WTC11 (cell line): ENCODE measurements around the gene RNF222. TPM values are rescaled to one million over a fixed set of nuclear protein-coding genes. Genes with fewer than 3 reads are reported as not detected.
A peak's percentile ranks its signal among the peaks of the same experiment; 100 is the strongest.

Source experiments
- ATAC-seq: fragments of 200-7000 bp; cut with Tn5 transposase; 2 replicates; pipeline ENCODE4 v1.10.0; 2021; ENCODE audit warnings: mild to moderate bottlenecking, moderate library complexity
- CTCF ChIA-PET: fragments of 300-600 bp; sonication (Branson Sonifier 250); formaldehyde crosslinking; loops from one replicate; lab custom pipeline; 2021; ENCODE audit warnings: antibody characterized with exemption; lab: Charles Lee
- POLR2A ChIA-PET: fragments of 350-600 bp; sonication (Branson Sonifier 250); formaldehyde crosslinking; loops from one replicate; lab custom pipeline; 2021; ENCODE audit warnings: antibody characterized with exemption; lab: Charles Lee
- DNase-seq: peaks from one replicate; pipeline ENCODE4 v3.0.0; 2021; ENCODE audit warnings: low spot score
- H3K27ac Mint-ChIP-seq: 2 replicates; pipeline ENCODE4 v1.8.0; 2021; ENCODE audit warnings: mixed read lengths
- H3K27me3 Mint-ChIP-seq: 2 replicates; pipeline ENCODE4 v1.8.0; 2021; ENCODE audit warnings: low read depth, mild to moderate bottlenecking, moderate library complexity, mixed read lengths
- H3K36me3 Mint-ChIP-seq: 2 replicates; pipeline ENCODE4 v1.8.0; 2021; ENCODE audit warnings: mixed read lengths
- H3K4me1 Mint-ChIP-seq: 2 replicates; pipeline ENCODE4 v1.8.0; 2022; ENCODE audit warnings: mixed read lengths
- H3K4me3 Mint-ChIP-seq: 2 replicates; pipeline ENCODE4 v1.8.0; 2021; ENCODE audit warnings: mild to moderate bottlenecking, moderate library complexity, mixed read lengths
- H3K9me3 Mint-ChIP-seq: 2 replicates; pipeline ENCODE4 v1.8.0; 2021; ENCODE audit warnings: mixed read lengths
- ATF1 ChIP-seq: sonication (generic); formaldehyde crosslinking; IDR thresholded peaks from 2 replicates; pipeline ENCODE4 v1.8.1; 2023; ENCODE audit warnings: mild to moderate bottlenecking, moderate library complexity, missing genetic modification reagents
- CBFB ChIP-seq: sonication (generic); formaldehyde crosslinking; IDR thresholded peaks from 2 replicates; pipeline ENCODE4 v1.8.1; 2022; ENCODE audit warnings: mild to moderate bottlenecking, low read depth, missing genetic modification reagents
- ERG ChIP-seq: fragments of 250-450 bp; sonication (Bioruptor Pico); IDR thresholded peaks from 2 replicates; pipeline ENCODE4 v1.8.0; 2021; ENCODE audit warnings: mild to moderate bottlenecking
- ESRRA ChIP-seq: sonication (generic); formaldehyde crosslinking; IDR thresholded peaks from 2 replicates; pipeline ENCODE4 v1.8.1; 2022; ENCODE audit warnings: mild to moderate bottlenecking, missing genetic modification reagents, borderline replicate concordance
- FOXK1 ChIP-seq: sonication (generic); formaldehyde crosslinking; IDR thresholded peaks from 2 replicates; pipeline ENCODE4 v1.8.0; 2022; ENCODE audit warnings: mild to moderate bottlenecking, moderate library complexity, missing genetic modification reagents
- GABPB1 ChIP-seq: sonication (generic); formaldehyde crosslinking; IDR thresholded peaks from 2 replicates; pipeline ENCODE4 v1.8.1; 2023; ENCODE audit warnings: mild to moderate bottlenecking, missing genetic modification reagents
- HMGA2 ChIP-seq: fragments of 250-450 bp; sonication (Bioruptor Pico); IDR thresholded peaks from 2 replicates; pipeline ENCODE4 v1.4.0; 2021; ENCODE audit warnings: mild to moderate bottlenecking, moderate library complexity
- HMGXB4 ChIP-seq: sonication (generic); formaldehyde crosslinking; IDR thresholded peaks from 2 replicates; pipeline ENCODE4 v1.8.1; 2023; ENCODE audit warnings: mild to moderate bottlenecking, moderate library complexity, missing genetic modification reagents
- JAZF1 ChIP-seq: fragments of 250-450 bp; sonication (Bioruptor Pico); IDR thresholded peaks from 2 replicates; pipeline ENCODE4 v1.9.0; 2021; ENCODE audit warnings: moderate library complexity, mild to moderate bottlenecking, inconsistent platforms
- JUN ChIP-seq: sonication (generic); formaldehyde crosslinking; IDR thresholded peaks from 2 replicates; pipeline ENCODE4 v1.8.0; 2023; ENCODE audit warnings: mild to moderate bottlenecking, missing genetic modification reagents
- MYBL2 ChIP-seq: sonication (generic); formaldehyde crosslinking; IDR thresholded peaks from 2 replicates; pipeline ENCODE4 v1.8.1; 2023; ENCODE audit warnings: mild to moderate bottlenecking, moderate library complexity, missing genetic modification reagents
- NFATC4 ChIP-seq: fragments of 250-450 bp; sonication (Bioruptor Pico); IDR thresholded peaks from 2 replicates; pipeline ENCODE4 v1.9.0; 2021; ENCODE audit warnings: mild to moderate bottlenecking
- NFE2L1 ChIP-seq: sonication (generic); formaldehyde crosslinking; IDR thresholded peaks from 2 replicates; pipeline ENCODE4 v1.8.1; 2023; ENCODE audit warnings: missing genetic modification reagents
- SMAD3 ChIP-seq: sonication (generic); formaldehyde crosslinking; IDR thresholded peaks from 2 replicates; pipeline ENCODE4 v1.8.0; 2022; ENCODE audit warnings: missing genetic modification reagents, mild to moderate bottlenecking, borderline replicate concordance
- SP1 ChIP-seq: sonication (generic); formaldehyde crosslinking; conservative IDR thresholded peaks from 2 replicates; pipeline ENCODE4 v1.8.1; 2022; ENCODE audit warnings: missing genetic modification reagents
- TCF7 ChIP-seq: sonication (generic); formaldehyde crosslinking; IDR thresholded peaks from 2 replicates; pipeline ENCODE4 v1.8.0; 2022; ENCODE audit warnings: mild to moderate bottlenecking, low read depth, missing genetic modification reagents, moderate library complexity
- TEAD1 ChIP-seq: sonication (generic); formaldehyde crosslinking; IDR thresholded peaks from 2 replicates; pipeline ENCODE4 v1.8.0; 2022; ENCODE audit warnings: mild to moderate bottlenecking, missing genetic modification reagents
- TP53 ChIP-seq: sonication (generic); formaldehyde crosslinking; IDR thresholded peaks from 2 replicates; pipeline ENCODE4 v1.8.1; 2023; ENCODE audit warnings: mild to moderate bottlenecking, missing genetic modification reagents
- ZNF121 ChIP-seq: sonication (generic); formaldehyde crosslinking; IDR thresholded peaks from 2 replicates; pipeline ENCODE4 v1.8.0; 2023; ENCODE audit warnings: missing genetic modification reagents
- ZNF138 ChIP-seq: sonication (generic); formaldehyde crosslinking; conservative IDR thresholded peaks from 2 replicates; pipeline ENCODE4 v1.8.1; 2022; ENCODE audit warnings: mild to moderate bottlenecking, moderate library complexity, missing genetic modification reagents
- ZNF263 ChIP-seq: sonication (generic); formaldehyde crosslinking; IDR thresholded peaks from 2 replicates; pipeline ENCODE4 v1.8.1; 2022; ENCODE audit warnings: low read depth, mild to moderate bottlenecking, moderate library complexity, missing genetic modification reagents
- ZNF317 ChIP-seq: sonication (generic); formaldehyde crosslinking; IDR thresholded peaks from 2 replicates; pipeline ENCODE4 v1.8.1; 2023; ENCODE audit warnings: low read depth, mild to moderate bottlenecking, moderate library complexity, missing genetic modification reagents, borderline replicate concordance
- ZNF396 ChIP-seq: fragments of 250-450 bp; sonication (Bioruptor Pico); IDR thresholded peaks from 2 replicates; pipeline ENCODE4 v1.8.0; 2021; ENCODE audit warnings: mild to moderate bottlenecking, moderate library complexity, borderline replicate concordance
- ZNF671 ChIP-seq: fragments of 250-450 bp; sonication (Bioruptor Pico); IDR thresholded peaks from 2 replicates; pipeline ENCODE4 v1.8.0; 2021; ENCODE audit warnings: mild to moderate bottlenecking
- total RNA-seq: library from RNA; stranded (reverse); gene quantifications from 3 replicates; pipeline ENCODE4 v1.2.3, GENCODE V29; 2021
- TF ChIP-seq, protein P1 (sequence below): fragments of 200-600 bp; IDR thresholded peaks from 2 replicates; pipeline ENCODE4 v1.8.0; 2022; ENCODE audit warnings: antibody characterized with exemption
- TF ChIP-seq, protein P2 (sequence below): sonication (generic); formaldehyde crosslinking; IDR thresholded peaks from 2 replicates; pipeline ENCODE4 v1.8.1; 2023; ENCODE audit warnings: mild to moderate bottlenecking, missing genetic modification reagents, moderate library complexity
- TF ChIP-seq, protein P3 (sequence below): sonication (generic); formaldehyde crosslinking; IDR thresholded peaks from 2 replicates; pipeline ENCODE4 v1.8.0; 2022; ENCODE audit warnings: mild to moderate bottlenecking, missing genetic modification reagents
- TF ChIP-seq, protein P4 (sequence below): sonication (generic); formaldehyde crosslinking; IDR thresholded peaks from 2 replicates; pipeline ENCODE4 v1.8.0; 2022; ENCODE audit warnings: mild to moderate bottlenecking, missing genetic modification reagents

The RNF222 gene
- total RNA-seq, 1 experiment from 2014 or later: not detected

- TF ChIP-seq ZNF671 (no peak), SP1 (CRISPR knock-in tag) (no peak), JUN (CRISPR knock-in tag) (no peak), GABPB1 (CRISPR knock-in tag) (no peak), HMGA2 (no peak), ZNF317 (CRISPR knock-in tag) (no peak), ZNF121 (CRISPR knock-in tag) (no peak), ATF1 (CRISPR knock-in tag) (no peak), ZNF396 (no peak), HMGXB4 (CRISPR knock-in tag) (no peak), SMAD3 (CRISPR knock-in tag) (no peak), MYBL2 (CRISPR knock-in tag) (no peak)
These were observed 42.1 kb upstream of the RNF222 start (continued) for GRCh38 chr17:8439681-8440080.

DNA sequence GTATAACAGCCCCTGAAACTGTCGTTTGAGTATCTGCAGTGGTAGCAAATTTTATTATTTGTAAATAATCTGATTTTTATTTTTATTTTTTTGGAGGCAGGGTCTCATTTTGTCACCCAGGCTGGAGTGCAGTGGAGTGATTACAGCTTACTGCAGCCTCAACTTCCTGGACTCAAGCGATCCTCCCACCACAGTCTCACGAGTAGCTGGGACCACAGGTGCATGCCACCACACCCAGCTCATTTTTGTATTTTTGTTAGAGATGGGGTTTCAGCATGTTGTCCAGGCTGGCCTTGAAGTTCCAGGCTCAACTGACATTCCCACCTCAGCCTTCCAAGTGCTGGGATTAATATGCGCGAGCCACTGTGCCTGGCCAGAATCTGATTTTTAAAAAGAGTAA, 40.8 kb upstream of the RNF222 start:
- ATAC-seq (no peak), DNase-seq (no peak)
- ChIA-PET CTCF (no interaction called here), POLR2A (no interaction called here)
- Mint-ChIP-seq H3K27me3 (no peaks in the 10 kb centered on the region; the same call in 1 of the 2 replicates), H3K27ac (no peak overlapping the region), H3K4me1 (peaks cover 13% of the 10 kb centered on the region), H3K36me3 (peaks cover 6% of the 10 kb centered on the region), H3K4me3 (no peak overlapping the region), H3K9me3 (no peaks in the 10 kb centered on the region)
- TF ChIP-seq, protein P1, sequence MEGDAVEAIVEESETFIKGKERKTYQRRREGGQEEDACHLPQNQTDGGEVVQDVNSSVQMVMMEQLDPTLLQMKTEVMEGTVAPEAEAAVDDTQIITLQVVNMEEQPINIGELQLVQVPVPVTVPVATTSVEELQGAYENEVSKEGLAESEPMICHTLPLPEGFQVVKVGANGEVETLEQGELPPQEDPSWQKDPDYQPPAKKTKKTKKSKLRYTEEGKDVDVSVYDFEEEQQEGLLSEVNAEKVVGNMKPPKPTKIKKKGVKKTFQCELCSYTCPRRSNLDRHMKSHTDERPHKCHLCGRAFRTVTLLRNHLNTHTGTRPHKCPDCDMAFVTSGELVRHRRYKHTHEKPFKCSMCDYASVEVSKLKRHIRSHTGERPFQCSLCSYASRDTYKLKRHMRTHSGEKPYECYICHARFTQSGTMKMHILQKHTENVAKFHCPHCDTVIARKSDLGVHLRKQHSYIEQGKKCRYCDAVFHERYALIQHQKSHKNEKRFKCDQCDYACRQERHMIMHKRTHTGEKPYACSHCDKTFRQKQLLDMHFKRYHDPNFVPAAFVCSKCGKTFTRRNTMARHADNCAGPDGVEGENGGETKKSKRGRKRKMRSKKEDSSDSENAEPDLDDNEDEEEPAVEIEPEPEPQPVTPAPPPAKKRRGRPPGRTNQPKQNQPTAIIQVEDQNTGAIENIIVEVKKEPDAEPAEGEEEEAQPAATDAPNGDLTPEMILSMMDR: no peak
- TF ChIP-seq, protein P2, sequence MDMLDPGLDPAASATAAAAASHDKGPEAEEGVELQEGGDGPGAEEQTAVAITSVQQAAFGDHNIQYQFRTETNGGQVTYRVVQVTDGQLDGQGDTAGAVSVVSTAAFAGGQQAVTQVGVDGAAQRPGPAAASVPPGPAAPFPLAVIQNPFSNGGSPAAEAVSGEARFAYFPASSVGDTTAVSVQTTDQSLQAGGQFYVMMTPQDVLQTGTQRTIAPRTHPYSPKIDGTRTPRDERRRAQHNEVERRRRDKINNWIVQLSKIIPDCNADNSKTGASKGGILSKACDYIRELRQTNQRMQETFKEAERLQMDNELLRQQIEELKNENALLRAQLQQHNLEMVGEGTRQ (CRISPR knock-in tag): no peak

DNA sequence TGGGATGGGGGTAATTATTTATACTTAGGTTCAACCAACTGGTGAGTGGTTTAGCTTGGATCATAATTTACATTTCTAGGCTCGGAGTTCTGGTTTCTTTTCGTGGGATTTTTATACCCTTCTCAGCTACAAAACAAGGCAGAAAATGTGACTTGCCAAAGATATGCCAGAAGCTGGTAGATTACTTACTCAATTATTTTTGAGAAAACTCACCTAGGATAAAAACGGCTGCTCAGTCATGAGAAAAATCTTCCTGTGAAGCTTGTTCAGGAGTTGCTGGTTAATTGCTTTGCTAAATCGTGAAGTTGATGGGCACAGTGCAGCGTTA, 39.2 kb upstream of the RNF222 start:
- no peaks in the 10 kb centered on the region; the same call in 1 of the 2 replicates for H3K27me3 Mint-ChIP-seq
- no peaks in the 10 kb centered on the region for H3K9me3 Mint-ChIP-seq
- H3K4me1 Mint-ChIP-seq: peaks cover 13% of the 10 kb centered on the region
- TF ChIP-seq ERG (CRISPR knock-in tag) (no peak), TCF7 (no peak), ZNF263 (CRISPR knock-in tag) (no peak), JAZF1 (no peak), NFATC4 (no peak), CBFB (CRISPR knock-in tag) (no peak), FOXK1 (CRISPR knock-in tag) (no peak), TEAD1 (CRISPR knock-in tag) (no peak), ATF1 (CRISPR knock-in tag) (no peak), NFE2L1 (CRISPR knock-in tag) (no peak), ESRRA (CRISPR knock-in tag) (no peak), TP53 (no peak), ZNF138 (CRISPR knock-in tag) (no peak)
- TF ChIP-seq, protein P3, sequence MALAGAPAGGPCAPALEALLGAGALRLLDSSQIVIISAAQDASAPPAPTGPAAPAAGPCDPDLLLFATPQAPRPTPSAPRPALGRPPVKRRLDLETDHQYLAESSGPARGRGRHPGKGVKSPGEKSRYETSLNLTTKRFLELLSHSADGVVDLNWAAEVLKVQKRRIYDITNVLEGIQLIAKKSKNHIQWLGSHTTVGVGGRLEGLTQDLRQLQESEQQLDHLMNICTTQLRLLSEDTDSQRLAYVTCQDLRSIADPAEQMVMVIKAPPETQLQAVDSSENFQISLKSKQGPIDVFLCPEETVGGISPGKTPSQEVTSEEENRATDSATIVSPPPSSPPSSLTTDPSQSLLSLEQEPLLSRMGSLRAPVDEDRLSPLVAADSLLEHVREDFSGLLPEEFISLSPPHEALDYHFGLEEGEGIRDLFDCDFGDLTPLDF (CRISPR knock-in tag): no peak
- TF ChIP-seq, protein P4, sequence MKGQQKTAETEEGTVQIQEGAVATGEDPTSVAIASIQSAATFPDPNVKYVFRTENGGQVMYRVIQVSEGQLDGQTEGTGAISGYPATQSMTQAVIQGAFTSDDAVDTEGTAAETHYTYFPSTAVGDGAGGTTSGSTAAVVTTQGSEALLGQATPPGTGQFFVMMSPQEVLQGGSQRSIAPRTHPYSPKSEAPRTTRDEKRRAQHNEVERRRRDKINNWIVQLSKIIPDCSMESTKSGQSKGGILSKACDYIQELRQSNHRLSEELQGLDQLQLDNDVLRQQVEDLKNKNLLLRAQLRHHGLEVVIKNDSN (CRISPR knock-in tag): no peak
- ChIA-PET POLR2A (interaction anchor here (0.9 to 1.1 kb wide), 2 partner anchors 11 to 226 kb away, joined by 3 read pairs; partner anchors contain the start of gene AURKB), CTCF (interaction anchor here (0.8 to 1.1 kb wide), 4 partner anchors 27 to 309 kb away, joined by 3 to 7 read pairs (median 5); no protein-coding TSS in a partner anchor)
- peak overlapping the region; percentile 96 for H3K27ac Mint-ChIP-seq
- no peak for DNase-seq
- peak overlapping the region; percentile 89 for H3K4me3 Mint-ChIP-seq
- H3K36me3 Mint-ChIP-seq: peaks cover 6% of the 10 kb centered on the region
- ATAC-seq: no peak
